SK-N-SH treated with all-trans-retinoic acid at 6 μM for 48 hours (cell line): ENCODE measurements around the gene ADM.

ENCODE experiments used
- ARNTL ChIP-seq: fragments of 450-650 bp; formaldehyde crosslinking; IDR thresholded peaks from 2 replicates; pipeline ENCODE4 v1.5.0; 2020; ENCODE audit warnings: low read depth, mild to moderate bottlenecking, moderate library complexity, borderline replicate concordance
- BACH2 ChIP-seq: fragments of 250-450 bp; sonication (Bioruptor Pico); IDR thresholded peaks from 2 replicates; pipeline ENCODE4 v1.9.0; 2021; ENCODE audit warnings: mild to moderate bottlenecking, borderline replicate concordance
- GLIS3 ChIP-seq: fragments of 250-450 bp; sonication (Bioruptor Pico); IDR thresholded peaks from 2 replicates; pipeline ENCODE4 v1.5.0; 2020; ENCODE audit warnings: mild to moderate bottlenecking, moderate library complexity
- ISL1 ChIP-seq: fragments of 250-450 bp; sonication (Bioruptor Pico); IDR thresholded peaks from 2 replicates; pipeline ENCODE4 v2.1.2; 2022; ENCODE audit warnings: mild to moderate bottlenecking, moderate library complexity
- PATZ1 ChIP-seq: fragments of 250-450 bp; sonication (Bioruptor Pico); IDR thresholded peaks from 2 replicates; pipeline ENCODE4 v1.8.0; 2020; ENCODE audit warnings: mild to moderate bottlenecking, moderate library complexity, borderline replicate concordance
- POU6F1 ChIP-seq: fragments of 250-450 bp; sonication (Bioruptor Pico); IDR thresholded peaks from 2 replicates; pipeline ENCODE4 v1.8.0; 2021; ENCODE audit warnings: low read depth, mild to moderate bottlenecking, moderate library complexity, borderline replicate concordance
- ZFP30 ChIP-seq: fragments of 450-650 bp; formaldehyde crosslinking; IDR thresholded peaks from 2 replicates; pipeline ENCODE4 v1.5.0; 2022; ENCODE audit warnings: mild to moderate bottlenecking, moderate library complexity

DNA sequence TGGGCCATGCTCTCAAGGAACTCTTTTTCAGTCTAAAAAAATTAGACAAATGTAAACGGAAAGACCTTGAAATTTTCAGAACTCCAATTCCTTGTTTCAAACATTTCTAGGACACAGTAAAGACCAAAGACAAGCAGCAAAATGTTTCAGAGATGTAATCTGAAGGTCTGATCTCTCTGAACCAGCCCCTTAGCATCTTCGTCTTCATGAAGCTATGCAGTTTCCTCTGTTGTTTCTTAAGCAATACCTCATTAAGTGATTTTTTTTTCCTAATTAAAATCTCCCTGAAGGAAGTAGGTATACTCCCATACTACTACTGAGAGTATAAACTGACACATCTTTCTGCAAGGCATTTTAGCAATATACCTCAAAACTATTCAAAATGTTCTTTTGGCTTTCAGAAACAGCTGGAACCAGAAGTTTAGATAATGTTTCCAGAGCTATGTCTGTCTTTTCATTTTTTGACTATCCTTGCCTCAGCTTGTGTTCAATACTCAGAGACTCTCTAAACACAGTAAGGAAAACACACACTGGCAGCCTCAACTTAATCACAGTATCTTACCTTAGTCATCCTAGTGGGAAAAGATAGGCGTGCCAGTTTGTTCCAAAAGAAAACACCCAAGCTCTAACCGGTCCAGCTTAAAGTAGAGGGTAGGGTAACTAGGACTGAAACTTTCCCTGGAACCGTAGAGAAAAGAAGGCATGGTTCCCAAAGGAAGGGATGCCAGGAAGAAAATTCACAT is 36.0 kb upstream of the ADM start:
- TF ChIP-seq BACH2 (no peak), PATZ1 (CRISPR knock-in tag) (no peak), ARNTL (CRISPR knock-in tag) (no peak), POU6F1 (CRISPR knock-in tag) (no peak), GLIS3 (CRISPR knock-in tag) (no peak), ISL1 (CRISPR knock-in tag) (no peak), ZFP30 (CRISPR knock-in tag) (no peak)
